Breast epithelium (tissue), 3 donors: Measurements from ENCODE around the gene NR3C1.

Experiments used
- POLR2A ChIP-seq: fragments of 450-650 bp; IDR thresholded peaks from one replicate; pipeline ENCODE4 v1.6.1; 2016; ENCODE audit warnings: antibody characterized with exemption, mild to moderate bottlenecking, moderate library complexity
- POLR2AphosphoS5 ChIP-seq, 3 donors: sonication (generic); formaldehyde crosslinking; IDR thresholded peaks; one replicate each; pipeline ENCODE4 v1.6.1; 2017; ENCODE audit warnings: antibody characterized with exemption in 3 of 3
- TF ChIP-seq, protein P1 (sequence below), 3 donors: fragments of 450-650 bp; IDR thresholded peaks; one replicate each; pipeline ENCODE4 v1.5.1; 2016 to 2017; ENCODE audit warnings: antibody characterized with exemption in 3 of 3, mild to moderate bottlenecking in 3 of 3, moderate library complexity in 3 of 3

DNA sequence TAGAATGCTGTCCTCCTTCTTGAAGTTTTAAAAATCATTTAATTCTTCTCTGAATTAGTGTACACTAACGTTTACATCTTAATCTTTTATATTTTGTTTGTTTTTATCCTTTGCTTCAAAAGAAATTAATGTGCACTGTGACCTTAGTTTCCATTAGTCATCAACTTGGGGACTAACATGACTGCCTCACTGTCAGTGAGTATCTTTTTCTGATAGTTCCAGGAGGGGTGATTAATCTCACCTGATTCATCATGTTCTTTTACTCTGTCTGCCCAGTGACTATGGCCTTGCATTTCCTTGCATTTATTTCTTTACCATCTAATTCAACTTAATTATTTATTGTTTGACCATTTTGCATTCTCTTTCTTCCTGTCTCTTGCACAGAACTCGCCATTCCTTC, 33.4 kb upstream of the NR3C1 start:
- no peak for TF ChIP-seq POLR2A
- TF ChIP-seq, protein P1, sequence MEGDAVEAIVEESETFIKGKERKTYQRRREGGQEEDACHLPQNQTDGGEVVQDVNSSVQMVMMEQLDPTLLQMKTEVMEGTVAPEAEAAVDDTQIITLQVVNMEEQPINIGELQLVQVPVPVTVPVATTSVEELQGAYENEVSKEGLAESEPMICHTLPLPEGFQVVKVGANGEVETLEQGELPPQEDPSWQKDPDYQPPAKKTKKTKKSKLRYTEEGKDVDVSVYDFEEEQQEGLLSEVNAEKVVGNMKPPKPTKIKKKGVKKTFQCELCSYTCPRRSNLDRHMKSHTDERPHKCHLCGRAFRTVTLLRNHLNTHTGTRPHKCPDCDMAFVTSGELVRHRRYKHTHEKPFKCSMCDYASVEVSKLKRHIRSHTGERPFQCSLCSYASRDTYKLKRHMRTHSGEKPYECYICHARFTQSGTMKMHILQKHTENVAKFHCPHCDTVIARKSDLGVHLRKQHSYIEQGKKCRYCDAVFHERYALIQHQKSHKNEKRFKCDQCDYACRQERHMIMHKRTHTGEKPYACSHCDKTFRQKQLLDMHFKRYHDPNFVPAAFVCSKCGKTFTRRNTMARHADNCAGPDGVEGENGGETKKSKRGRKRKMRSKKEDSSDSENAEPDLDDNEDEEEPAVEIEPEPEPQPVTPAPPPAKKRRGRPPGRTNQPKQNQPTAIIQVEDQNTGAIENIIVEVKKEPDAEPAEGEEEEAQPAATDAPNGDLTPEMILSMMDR (IDR thresholded peaks at IDR 0.05): no peak
- no peak for TF ChIP-seq POLR2AphosphoS5 (IDR thresholded peaks at IDR 0.05)
